ENCODE data around the gene CHPF2. TPM values are rescaled to one million over a fixed set of nuclear protein-coding genes. Genes with fewer than 3 reads are reported as not detected.

CHPF2 gene
- total RNA-seq, 1 donor from 2014 or later, result 17.3 TPM

DNA sequence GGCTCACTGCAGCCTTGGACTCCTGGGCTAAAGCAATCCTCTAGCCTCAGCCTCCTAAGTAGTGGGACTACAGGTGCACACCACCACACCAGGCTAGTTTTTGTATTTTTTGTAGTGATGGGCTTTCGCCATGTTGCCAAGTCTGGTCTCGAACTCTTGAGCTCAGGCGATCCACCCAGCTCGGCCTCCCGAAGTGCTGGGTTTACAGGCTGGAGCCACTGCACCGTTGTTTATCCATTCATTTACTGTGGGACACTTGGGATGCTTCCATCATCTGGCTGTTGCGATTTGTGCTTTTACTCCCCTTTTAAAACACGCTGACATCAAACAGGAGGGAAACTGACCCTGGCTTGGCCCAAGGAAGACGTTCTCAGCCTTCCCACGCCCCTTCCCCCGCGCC, 46.7 kb downstream of the CHPF2 start:
- intact Hi-C loops (cut with micrococcal nuclease), result no loop called here
- DNase-seq, result no peak
- peaks cover 7% of the 10 kb centered on the region for H3K4me1 ChIP-seq
- no peak overlapping the region for H3K27ac ChIP-seq (replicated peaks)
- TF ChIP-seq, protein P1, sequence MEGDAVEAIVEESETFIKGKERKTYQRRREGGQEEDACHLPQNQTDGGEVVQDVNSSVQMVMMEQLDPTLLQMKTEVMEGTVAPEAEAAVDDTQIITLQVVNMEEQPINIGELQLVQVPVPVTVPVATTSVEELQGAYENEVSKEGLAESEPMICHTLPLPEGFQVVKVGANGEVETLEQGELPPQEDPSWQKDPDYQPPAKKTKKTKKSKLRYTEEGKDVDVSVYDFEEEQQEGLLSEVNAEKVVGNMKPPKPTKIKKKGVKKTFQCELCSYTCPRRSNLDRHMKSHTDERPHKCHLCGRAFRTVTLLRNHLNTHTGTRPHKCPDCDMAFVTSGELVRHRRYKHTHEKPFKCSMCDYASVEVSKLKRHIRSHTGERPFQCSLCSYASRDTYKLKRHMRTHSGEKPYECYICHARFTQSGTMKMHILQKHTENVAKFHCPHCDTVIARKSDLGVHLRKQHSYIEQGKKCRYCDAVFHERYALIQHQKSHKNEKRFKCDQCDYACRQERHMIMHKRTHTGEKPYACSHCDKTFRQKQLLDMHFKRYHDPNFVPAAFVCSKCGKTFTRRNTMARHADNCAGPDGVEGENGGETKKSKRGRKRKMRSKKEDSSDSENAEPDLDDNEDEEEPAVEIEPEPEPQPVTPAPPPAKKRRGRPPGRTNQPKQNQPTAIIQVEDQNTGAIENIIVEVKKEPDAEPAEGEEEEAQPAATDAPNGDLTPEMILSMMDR (IDR thresholded peaks at IDR 0.05; ENCODE audit: borderline replicate concordance), result no peak
- H3K9me3 ChIP-seq (replicated peaks), result no peaks in the 10 kb centered on the region
- peaks cover 64% of the 10 kb centered on the region for H3K27me3 ChIP-seq (ENCODE audit: low read depth)
- H3K36me3 ChIP-seq, result no peaks in the 10 kb centered on the region
- H3K4me3 ChIP-seq, result no peak overlapping the region

DNA sequence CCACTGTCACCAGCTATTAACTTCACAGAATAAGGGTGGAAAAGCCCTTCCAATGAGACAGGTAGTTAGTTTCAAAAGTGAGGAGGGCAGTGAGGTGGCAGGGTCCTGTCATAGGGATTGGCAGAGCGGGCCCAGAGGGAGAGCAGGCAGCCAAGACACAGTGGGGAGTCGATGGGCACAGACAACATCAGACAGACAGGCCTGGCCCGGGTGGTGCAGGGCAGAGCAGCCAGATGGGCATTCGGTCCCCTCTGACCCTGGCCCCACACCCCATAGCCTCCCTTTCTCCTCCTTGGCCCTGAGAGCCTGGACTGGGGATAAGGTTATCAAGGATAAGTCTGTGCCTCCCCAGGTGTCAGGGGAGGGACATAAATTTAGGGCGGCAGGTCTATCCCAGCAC, 47.6 kb downstream of the CHPF2 start:
- intact Hi-C loops (cut with micrococcal nuclease), result no loop called here
- TF ChIP-seq, protein P1 (IDR thresholded peaks at IDR 0.05; ENCODE audit: borderline replicate concordance), result no peak
- Histone ChIP-seq H3K27ac (replicated peaks) (no peak overlapping the region), H3K36me3 (no peaks in the 10 kb centered on the region), H3K27me3 (ENCODE audit: low read depth) (peaks cover 71% of the 10 kb centered on the region), H3K9me3 (replicated peaks) (no peaks in the 10 kb centered on the region), H3K4me1 (peaks cover 7% of the 10 kb centered on the region), H3K4me3 (no peak overlapping the region)
- DNase-seq, result no peak

DNA sequence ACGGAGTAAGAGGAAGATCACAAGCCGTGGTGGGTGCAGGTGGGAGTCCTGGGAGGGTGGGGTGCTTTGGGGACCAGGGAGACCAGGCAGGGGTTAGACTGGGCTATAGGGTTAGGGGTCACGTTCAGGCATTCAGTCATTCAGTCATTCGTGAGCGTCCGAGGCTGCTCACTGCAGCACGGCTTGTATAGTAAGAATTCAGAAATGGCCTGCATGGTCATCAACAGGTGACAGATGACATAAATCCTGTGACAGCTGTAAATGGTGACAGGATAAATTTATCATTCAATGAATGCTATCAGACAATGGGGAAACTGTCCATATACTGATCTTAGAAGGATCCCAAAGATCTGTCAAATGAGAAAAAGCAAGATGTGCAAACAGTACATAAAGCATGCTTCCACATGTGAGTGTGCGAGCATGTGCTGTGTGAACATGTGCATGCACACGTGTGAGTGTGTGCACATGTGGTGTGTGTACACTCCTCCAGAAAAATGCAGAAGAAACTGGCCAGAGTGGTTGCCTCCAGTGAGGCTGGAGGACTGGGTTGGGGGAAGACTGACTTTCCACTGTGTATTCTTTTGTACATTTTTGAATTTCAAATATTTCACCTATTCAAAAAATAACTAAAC, 48.2 kb downstream of the CHPF2 start:
- TF ChIP-seq, protein P1 (IDR thresholded peaks at IDR 0.05; ENCODE audit: borderline replicate concordance), result no peak
- no peaks in the 10 kb centered on the region for H3K9me3 ChIP-seq (replicated peaks)
- no peaks in the 10 kb centered on the region for H3K36me3 ChIP-seq
- no peak for DNase-seq
- intact Hi-C loops (cut with micrococcal nuclease), result no loop called here
- no peak overlapping the region for H3K4me3 ChIP-seq
- no peak overlapping the region for H3K27ac ChIP-seq (replicated peaks)
- peaks cover 71% of the 10 kb centered on the region for H3K27me3 ChIP-seq (ENCODE audit: low read depth)
- H3K4me1 ChIP-seq, result peaks cover 7% of the 10 kb centered on the region

DNA sequence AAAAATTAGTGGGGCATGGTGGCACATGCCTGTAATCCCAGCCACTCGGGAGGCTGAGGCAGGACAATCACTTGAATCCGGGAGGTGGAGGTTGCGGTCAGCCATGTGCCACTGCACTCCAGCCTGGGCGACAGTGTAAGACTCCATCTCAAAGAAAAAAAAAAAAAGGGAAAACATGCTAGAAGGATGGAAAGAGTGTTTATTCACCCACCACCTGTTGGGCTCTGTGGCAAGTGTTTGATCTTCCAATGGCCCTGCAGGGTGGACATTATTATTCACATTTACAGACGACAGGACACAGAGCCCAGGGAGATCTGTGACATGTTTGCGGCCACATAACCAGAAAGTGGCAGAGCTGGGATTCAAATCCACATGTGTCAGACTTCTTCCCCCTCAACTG, 49.4 kb downstream of the CHPF2 start:
- Histone ChIP-seq H3K4me3 (no peak overlapping the region), H3K36me3 (no peaks in the 10 kb centered on the region), H3K4me1 (peaks cover 7% of the 10 kb centered on the region), H3K27ac (replicated peaks) (no peak overlapping the region), H3K27me3 (ENCODE audit: low read depth) (peaks cover 71% of the 10 kb centered on the region), H3K9me3 (replicated peaks) (no peaks in the 10 kb centered on the region)
- DNase-seq, result no peak
- intact Hi-C loops (cut with micrococcal nuclease), result no loop called here
- TF ChIP-seq, protein P1 (IDR thresholded peaks at IDR 0.05; ENCODE audit: borderline replicate concordance), result no peak

DNA sequence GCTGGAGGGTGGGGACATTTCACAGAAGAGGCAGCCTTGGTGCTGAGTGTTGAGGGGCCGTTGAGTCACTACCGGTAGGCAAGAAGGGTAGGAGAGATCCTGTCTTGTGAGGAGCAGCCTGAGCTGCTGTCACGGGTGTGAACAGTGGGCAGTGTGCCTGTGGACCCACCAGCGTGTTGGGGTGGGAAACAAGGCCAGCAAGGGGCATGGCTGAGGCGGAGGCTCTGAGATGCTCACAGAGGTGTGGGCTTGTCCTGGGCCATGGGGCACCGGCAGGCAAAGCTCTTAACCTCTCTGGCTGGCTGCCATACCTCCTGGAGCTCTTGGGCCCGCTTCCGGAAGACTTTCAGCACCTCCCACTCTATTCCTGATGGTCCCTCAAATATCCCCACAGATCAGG, 49.8 kb downstream of the CHPF2 start:
- Histone ChIP-seq H3K4me3 (no peak overlapping the region), H3K4me1 (peaks cover 6% of the 10 kb centered on the region), H3K27me3 (ENCODE audit: low read depth) (peaks cover 71% of the 10 kb centered on the region), H3K27ac (replicated peaks) (no peak overlapping the region), H3K36me3 (no peaks in the 10 kb centered on the region), H3K9me3 (replicated peaks) (no peaks in the 10 kb centered on the region)
- no peak for DNase-seq
- TF ChIP-seq, protein P1 (IDR thresholded peaks at IDR 0.05; ENCODE audit: borderline replicate concordance), result no peak
- intact Hi-C loops (cut with micrococcal nuclease), result no loop called here
